ENCODE results near the gene OCA2. TPM values are rescaled to one million over a fixed set of nuclear protein-coding genes. Genes with fewer than 3 reads are reported as not detected.

OCA2 gene
- polyA plus RNA-seq, 1 donor (not counting 4 experiments of a cell fraction or from before 2014, with no cell fraction given) = 0.05 TPM

DNA sequence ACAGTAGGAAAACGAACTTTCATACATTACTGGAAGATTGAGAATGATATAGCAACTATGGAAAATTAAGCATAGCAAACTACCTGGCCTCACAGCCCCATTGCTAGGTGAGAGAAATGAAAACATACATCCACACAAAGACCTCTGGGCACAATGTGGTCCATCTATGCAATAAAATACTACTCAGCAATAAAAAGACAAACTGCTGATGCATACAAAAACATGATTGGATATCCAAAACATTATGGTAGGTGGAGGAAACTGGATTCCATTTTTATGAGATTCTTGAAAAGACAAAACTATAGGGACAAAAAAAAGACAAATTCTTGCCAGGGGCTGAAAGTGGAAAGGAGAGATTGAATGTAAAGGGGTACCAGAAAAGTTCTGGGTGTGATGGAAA lies 308.8 kb downstream of the OCA2 start:
- Histone ChIP-seq H4K20me1 (ENCODE audit: control insufficient read depth, extremely low read depth, insufficient read depth, low read length) (no peaks in the 10 kb centered on the region), H3K4me3 (ENCODE audit: control insufficient read depth in 2 of 3, extremely low read depth in 1 of 3, insufficient read depth in 2 of 3, low read depth in 1 of 3, low read length in 3 of 3) (no peak overlapping the region), H3K9me1 (ENCODE audit: control insufficient read depth, extremely low read depth, insufficient read depth, low read length) (no peaks in the 10 kb centered on the region), H2AFZ (ENCODE audit: control insufficient read depth, low read length) (no peak overlapping the region), H3K9me3 (ENCODE audit: control insufficient read depth, low read depth, low read length) (no peaks in the 10 kb centered on the region), H3K27me3 (ENCODE audit: control insufficient read depth, extremely low read depth, insufficient read depth, low read length) (no peaks in the 10 kb centered on the region), H3K36me3 (ENCODE audit: control insufficient read depth in 2 of 2, extremely low read depth in 1 of 2, insufficient read depth in 2 of 2, low read length in 2 of 2) (no peaks in the 10 kb centered on the region), H3K4me1 (ENCODE audit: control insufficient read depth, extremely low read depth, insufficient read depth, low read length) (no peaks in the 10 kb centered on the region), H3K27ac (ENCODE audit: control insufficient read depth, insufficient read depth, low read length) (no peak overlapping the region), H3K9ac (ENCODE audit: control insufficient read depth, extremely low read depth, insufficient read depth, low read length) (no peak overlapping the region), H3K79me2 (ENCODE audit: control insufficient read depth, insufficient read depth, low read length) (no peaks in the 10 kb centered on the region), H3K4me2 (ENCODE audit: control insufficient read depth, extremely low read depth, insufficient read depth, low read depth, low read length) (no peak overlapping the region)
- DNase-seq (ENCODE audit: low read depth, low spot score) (no peak), FAIRE-seq (no peak)
- dilution Hi-C loops (cut with MboI; ENCODE audit: extremely low pct_ligation_motif_present, low sequenced_read_pairs) = no loop called here
- no peak for TF ChIP-seq EZH2 (IDR thresholded peaks at IDR 0.05; ENCODE audit: low read length)
- TF ChIP-seq, protein P1, sequence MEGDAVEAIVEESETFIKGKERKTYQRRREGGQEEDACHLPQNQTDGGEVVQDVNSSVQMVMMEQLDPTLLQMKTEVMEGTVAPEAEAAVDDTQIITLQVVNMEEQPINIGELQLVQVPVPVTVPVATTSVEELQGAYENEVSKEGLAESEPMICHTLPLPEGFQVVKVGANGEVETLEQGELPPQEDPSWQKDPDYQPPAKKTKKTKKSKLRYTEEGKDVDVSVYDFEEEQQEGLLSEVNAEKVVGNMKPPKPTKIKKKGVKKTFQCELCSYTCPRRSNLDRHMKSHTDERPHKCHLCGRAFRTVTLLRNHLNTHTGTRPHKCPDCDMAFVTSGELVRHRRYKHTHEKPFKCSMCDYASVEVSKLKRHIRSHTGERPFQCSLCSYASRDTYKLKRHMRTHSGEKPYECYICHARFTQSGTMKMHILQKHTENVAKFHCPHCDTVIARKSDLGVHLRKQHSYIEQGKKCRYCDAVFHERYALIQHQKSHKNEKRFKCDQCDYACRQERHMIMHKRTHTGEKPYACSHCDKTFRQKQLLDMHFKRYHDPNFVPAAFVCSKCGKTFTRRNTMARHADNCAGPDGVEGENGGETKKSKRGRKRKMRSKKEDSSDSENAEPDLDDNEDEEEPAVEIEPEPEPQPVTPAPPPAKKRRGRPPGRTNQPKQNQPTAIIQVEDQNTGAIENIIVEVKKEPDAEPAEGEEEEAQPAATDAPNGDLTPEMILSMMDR (optimal IDR thresholded peaks at IDR 0.05 in 1 of 3, IDR thresholded peaks at IDR 0.05 in 1 of 3, conservative IDR thresholded peaks at IDR 0.05 in 1 of 3; ENCODE audit: extremely low read depth in 1 of 3, insufficient read depth in 2 of 3, low read length in 3 of 3) = no peak

DNA sequence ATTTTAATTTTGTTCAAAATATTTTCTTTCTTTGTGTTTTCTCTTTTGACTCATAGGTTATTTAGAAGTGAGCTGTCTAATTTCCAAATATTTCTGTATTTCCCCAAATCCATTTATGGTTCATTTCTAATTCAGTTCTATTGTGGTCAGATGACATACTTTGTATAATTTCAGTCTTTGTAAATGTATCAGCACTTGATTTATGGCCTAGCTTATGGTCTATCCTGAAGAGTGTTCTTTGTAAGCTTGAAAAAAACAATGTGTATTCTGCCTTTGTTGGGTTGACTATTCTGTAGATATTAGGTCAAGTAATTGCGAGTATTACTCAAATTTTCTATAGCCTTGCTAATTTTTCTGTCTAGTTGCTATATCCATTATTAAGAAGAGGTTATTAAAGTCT lies 311.2 kb downstream of the OCA2 start:
- H3K4me2 ChIP-seq (ENCODE audit: control insufficient read depth, extremely low read depth, insufficient read depth, low read depth, low read length) = no peak overlapping the region
- no peaks in the 10 kb centered on the region for H3K9me3 ChIP-seq (ENCODE audit: control insufficient read depth, low read depth, low read length)
- H3K36me3 ChIP-seq (ENCODE audit: control insufficient read depth in 2 of 2, extremely low read depth in 1 of 2, insufficient read depth in 2 of 2, low read length in 2 of 2) = no peaks in the 10 kb centered on the region
- dilution Hi-C loops (cut with MboI; ENCODE audit: extremely low pct_ligation_motif_present, low sequenced_read_pairs) = no loop called here
- H3K79me2 ChIP-seq (ENCODE audit: control insufficient read depth, insufficient read depth, low read length) = no peaks in the 10 kb centered on the region
- no peaks in the 10 kb centered on the region for H4K20me1 ChIP-seq (ENCODE audit: control insufficient read depth, extremely low read depth, insufficient read depth, low read length)
- FAIRE-seq (no peak), DNase-seq (ENCODE audit: low read depth, low spot score) (no peak)
- TF ChIP-seq, protein P1 (optimal IDR thresholded peaks at IDR 0.05 in 1 of 3, IDR thresholded peaks at IDR 0.05 in 1 of 3, conservative IDR thresholded peaks at IDR 0.05 in 1 of 3; ENCODE audit: extremely low read depth in 1 of 3, insufficient read depth in 2 of 3, low read length in 3 of 3) = no peak
- no peak for TF ChIP-seq EZH2 (IDR thresholded peaks at IDR 0.05; ENCODE audit: low read length)
- H3K9ac ChIP-seq (ENCODE audit: control insufficient read depth, extremely low read depth, insufficient read depth, low read length) = no peak overlapping the region
- H3K9me1 ChIP-seq (ENCODE audit: control insufficient read depth, extremely low read depth, insufficient read depth, low read length) = no peaks in the 10 kb centered on the region
- no peaks in the 10 kb centered on the region for H3K27me3 ChIP-seq (ENCODE audit: control insufficient read depth, extremely low read depth, insufficient read depth, low read length)
- H2AFZ ChIP-seq (ENCODE audit: control insufficient read depth, low read length) = no peak overlapping the region
- no peaks in the 10 kb centered on the region for H3K4me1 ChIP-seq (ENCODE audit: control insufficient read depth, extremely low read depth, insufficient read depth, low read length)
- no peak overlapping the region for H3K27ac ChIP-seq (ENCODE audit: control insufficient read depth, insufficient read depth, low read length)
- no peak overlapping the region for H3K4me3 ChIP-seq (ENCODE audit: control insufficient read depth in 2 of 3, extremely low read depth in 1 of 3, insufficient read depth in 2 of 3, low read depth in 1 of 3, low read length in 3 of 3)
